ENCODE measurements around the gene SIMC1.

Gene SIMC1

DNA sequence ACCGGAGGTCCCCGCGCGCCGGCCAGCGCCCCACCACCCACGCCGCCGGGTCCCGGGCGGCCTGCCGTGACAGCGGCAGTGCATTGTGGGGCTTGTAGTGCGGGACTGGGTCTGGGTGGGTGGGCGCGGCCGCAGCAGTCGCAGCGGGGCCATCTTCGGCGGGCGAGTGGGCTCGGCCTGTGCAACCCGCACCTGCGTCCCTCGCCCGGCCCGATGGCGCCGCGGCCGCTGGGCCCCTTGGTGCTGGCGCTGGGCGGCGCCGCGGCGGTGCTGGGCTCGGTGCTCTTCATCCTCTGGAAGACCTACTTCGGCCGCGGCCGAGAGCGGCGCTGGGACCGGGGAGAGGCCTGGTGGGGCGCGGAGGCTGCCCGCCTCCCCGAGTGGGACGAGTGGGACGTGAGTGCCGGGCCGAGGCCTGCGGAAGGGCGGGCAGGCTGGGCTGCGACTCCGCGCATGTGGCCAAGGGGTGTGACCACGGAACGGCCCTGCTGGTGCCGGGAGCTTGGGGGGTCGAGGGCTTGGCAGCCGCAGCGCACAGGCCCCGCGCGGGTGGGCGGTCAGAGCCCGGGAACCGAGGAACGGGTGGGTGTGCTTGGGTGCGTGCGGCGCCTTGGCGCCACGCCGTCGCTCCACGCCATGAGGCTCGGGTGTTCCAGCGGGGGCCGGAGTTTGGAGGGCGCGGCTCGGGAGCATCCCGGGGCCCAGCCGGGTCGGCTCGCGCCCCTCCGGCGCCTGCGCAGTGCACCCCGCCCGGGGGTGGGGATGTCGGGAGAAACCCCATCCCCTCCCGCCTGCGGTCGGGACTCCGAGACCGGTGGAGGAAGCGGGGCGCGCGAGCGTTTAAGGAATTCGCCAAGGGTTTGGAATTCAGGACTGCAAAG lies 127.4 kb downstream of the SIMC1 start, which contains the start of gene ARL10:
ARL10 (plus strand) TSS at position 137 of the 881 bp plus-strand sequence; CDS start at position 214, 77 bp downstream.
- peak in 1 of 2 experiments; percentile 55 for DNase-seq

GRCh38 chr5:176366232-176366894 lies 128.1 kb downstream of the SIMC1 start:
- DNase-seq, result peak in 1 of 2 experiments; percentile 55

GRCh38 chr5:176368726-176369125 lies 130.5 kb downstream of the SIMC1 start:
- no peak for DNase-seq

- DNase-seq, result no peak
Observed at GRCh38 chr5:176369934-176370711, 131.9 kb downstream of the SIMC1 start.

DNA sequence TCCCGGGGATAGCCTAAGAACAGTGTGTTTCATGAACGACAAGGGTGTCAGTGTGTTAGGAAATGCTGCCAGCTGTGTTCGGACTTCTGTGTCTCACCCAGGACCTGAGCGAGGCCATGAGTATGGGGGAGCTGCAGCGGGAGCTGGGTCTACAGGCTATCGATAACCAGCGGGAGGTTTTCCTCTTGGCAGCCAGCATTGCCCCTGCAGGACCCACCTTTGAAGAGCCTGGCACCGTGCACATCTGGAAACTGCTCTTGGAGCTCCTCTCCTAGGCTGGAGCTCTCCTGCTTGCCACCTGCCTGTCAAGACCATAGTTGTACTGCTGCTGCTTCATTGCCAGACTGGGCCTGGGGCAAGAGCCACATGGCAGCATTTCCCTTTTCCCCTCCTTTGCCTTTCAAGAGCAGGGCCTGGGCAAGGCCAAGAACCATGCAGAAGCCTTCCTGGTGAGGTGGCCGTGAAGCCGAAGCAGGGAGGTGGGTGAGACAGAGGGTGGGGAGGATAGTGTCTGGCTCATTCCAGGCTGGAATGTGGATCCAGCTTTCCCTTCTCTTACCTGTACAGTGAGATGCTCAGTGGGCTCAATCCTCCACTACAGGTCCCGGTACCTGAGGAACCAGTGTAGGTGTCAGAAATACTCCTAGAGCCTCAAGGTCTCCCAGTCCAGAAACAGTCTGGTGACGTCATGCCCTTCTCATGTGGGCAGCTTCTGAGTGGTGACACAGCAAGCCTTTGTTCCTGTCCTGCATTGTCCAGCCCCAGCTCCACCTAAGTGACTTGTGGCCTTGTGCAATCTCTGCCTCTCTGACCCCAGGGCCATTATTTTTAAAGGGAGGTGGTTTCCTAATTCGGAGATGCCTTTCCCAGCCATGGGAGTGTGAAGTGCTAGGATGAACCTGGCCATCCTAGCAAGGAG lies 133.7 kb downstream of the SIMC1 start:
- DNase-seq, result no peak

- no peak for DNase-seq
Observed at GRCh38 chr5:176373100-176373818, 135.0 kb downstream of the SIMC1 start.

GRCh38 chr5:176379881-176380280 lies 141.7 kb downstream of the SIMC1 start:
- no peak for DNase-seq

DNA sequence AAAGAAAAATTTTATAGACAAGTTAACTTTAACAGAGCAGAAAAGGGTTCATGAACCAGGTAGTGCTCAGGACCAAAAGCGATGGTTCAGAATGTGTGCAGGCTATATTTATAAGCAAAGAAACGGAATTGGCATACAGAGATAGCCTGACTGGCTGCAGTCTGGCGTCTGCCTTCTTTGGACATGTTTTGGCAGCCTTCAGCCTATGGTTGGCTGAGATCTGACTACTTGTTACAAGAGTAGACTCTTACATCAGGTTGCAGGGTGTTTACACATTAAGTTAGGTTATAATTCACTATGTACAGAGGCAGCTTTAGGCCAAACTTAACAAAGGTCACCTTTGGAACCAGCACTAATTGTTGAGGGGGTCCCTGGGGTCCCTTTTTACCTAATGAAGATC lies 143.2 kb downstream of the SIMC1 start:
- no peak for DNase-seq

DNA sequence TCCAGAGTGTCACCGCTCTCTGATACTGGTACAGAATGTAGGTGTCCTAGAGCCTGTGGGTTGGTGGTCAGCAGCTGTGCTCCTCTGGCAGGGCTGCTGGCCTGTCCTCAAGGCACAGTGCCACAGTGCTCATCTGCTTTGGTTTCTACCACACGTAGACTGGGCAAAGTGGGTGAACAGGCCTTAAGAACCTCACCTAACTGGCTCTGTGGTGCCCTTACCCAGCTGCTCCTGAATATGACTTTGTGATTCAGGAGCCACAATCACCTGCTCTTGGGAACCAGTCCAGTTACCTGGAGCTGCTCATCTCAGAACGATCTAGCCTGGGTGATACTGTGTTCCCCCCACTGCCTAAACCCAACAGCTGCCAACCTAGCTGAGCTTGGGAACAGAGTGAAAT lies 143.8 kb downstream of the SIMC1 start:
- no peak for DNase-seq

GRCh38 chr5:176382721-176383120 lies 144.5 kb downstream of the SIMC1 start:
- DNase-seq, result no peak

GRCh38 chr5:176383248-176383905 lies 145.2 kb downstream of the SIMC1 start:
- no peak for DNase-seq

GRCh38 chr5:176383961-176384360 lies 145.7 kb downstream of the SIMC1 start:
- DNase-seq, result no peak

DNA sequence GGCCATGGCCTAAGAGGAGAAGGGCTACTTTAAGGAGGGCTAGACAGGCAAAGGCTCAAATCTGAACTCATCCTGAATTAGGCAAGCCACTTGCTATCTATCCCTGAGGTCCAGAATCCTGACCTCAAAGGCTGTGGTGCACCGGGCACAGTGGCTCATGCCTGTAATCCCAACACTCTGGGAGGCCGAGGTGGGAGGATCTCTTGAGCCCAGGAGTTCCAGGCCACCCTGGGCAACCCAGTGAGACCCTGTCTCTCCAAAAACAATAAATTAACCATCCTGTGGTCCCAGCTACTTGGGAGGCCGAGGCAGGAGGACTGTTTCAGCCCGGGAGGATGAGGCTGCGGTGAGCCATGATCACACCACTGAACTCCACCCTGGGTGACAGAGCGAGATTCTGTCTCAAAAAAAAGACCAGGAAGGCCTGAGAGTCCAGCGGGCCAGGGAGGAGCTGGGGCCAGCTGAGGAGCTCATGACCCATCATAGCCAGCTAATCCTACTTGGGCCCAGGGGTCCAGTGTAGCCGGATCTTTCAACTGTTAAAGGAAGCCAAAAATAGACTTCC lies 146.2 kb downstream of the SIMC1 start:
- no peak for DNase-seq

- no peak for DNase-seq
Observed at GRCh38 chr5:176384991-176385390, 146.8 kb downstream of the SIMC1 start.

DNA sequence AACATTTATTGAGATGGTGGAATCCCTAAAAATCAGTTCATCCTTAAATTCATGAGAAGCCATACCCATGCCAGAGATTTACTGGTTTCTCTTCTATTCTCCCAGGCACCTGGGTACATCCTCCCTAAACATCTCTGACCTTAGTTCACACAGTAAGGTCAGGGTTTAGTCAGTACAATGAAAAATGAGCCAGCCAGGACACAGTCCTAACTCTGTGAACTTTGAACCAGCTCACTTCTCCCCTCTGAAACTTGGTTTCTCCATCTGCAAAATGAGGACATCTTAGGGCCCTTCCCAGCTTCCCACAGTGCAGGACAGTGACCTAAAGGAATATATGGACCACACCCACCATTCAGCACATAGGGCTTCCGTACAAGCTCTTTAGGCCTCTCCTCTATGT lies 148.3 kb downstream of the SIMC1 start:
- DNase-seq, result no peak

DNA sequence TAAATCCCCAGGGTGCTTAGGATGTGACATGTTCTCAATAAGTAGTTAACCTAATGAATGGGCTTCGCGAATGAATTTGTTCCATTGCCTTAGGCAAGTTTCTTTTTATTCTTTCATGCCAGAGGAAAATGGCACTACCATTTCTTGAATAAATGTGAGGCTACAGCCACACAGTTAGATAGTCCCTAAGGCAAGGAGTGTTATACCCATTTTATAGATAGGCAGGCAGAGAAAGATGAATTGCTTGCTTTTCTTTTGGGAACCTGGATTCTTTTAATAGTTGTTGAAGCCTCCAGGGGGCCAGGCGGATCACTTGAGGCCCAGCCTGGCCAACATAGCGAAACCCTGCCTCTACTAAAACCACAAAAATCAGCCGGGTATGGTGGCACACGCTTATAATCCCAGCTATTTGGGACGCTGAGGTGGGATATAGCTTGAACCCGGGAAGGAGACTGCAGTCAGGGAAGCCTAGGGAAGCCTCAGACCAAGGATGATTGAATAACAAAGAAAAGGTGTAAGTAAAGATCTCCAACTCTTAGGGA lies 149.2 kb downstream of the SIMC1 start:
- no peak for DNase-seq

DNA sequence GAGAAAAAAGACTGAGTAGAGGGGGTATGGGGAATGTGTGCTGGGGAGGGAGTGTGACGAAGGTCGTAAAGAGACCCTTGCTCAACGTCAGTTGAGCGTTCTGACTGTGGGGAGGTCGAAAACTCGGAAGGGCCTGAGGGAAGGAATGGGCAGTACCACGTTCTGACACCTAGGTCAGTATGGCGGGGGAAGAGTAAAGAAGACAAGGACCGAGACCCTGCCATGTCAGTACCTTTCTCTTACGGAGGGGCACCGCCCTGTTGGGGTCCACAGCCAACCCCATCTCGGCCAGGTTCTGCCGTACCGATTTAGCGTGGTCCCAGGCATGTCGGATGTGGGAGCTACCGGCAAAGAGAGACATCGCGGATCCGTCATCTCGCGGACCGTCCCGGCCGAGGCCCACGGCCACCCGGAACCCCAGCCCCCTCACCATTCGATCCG lies 149.8 kb downstream of the SIMC1 start:
- peak in 1 of 2 experiments; percentile 8 for DNase-seq

GRCh38 chr5:176388444-176389134 lies 150.4 kb downstream of the SIMC1 start, which contains the start of the genes HIGD2A and NOP16:
TSS of gene HIGD2A (plus strand) at chr5:176388751. CDS start at chr5:176388820, 69 bp downstream.
TSS of gene NOP16 (minus strand) at chr5:176388598. CDS start at chr5:176388539, 59 bp downstream.
- DNase-seq, result peak; percentile 95 to 98

All from NCI-H526 (cell line).